NCI-H1092 treated with DMSO at 0.1 percent for 48 hours (cell line): Measurements from ENCODE around the gene PIGV.
"Not testable (repeated sequence)": the region's sequence is repeated elsewhere in the genome, so short reads cannot be mapped to it uniquely, and the experiment has no call there.

Source experiments
- DNase-seq: peaks from one replicate; lab custom pipeline; 2025; lab: John Stamatoyannopoulos, UW

PIGV gene

GRCh38 chr1:26797627-26798026 is 9.9 kb downstream of the PIGV start:
- no peak for DNase-seq

DNA sequence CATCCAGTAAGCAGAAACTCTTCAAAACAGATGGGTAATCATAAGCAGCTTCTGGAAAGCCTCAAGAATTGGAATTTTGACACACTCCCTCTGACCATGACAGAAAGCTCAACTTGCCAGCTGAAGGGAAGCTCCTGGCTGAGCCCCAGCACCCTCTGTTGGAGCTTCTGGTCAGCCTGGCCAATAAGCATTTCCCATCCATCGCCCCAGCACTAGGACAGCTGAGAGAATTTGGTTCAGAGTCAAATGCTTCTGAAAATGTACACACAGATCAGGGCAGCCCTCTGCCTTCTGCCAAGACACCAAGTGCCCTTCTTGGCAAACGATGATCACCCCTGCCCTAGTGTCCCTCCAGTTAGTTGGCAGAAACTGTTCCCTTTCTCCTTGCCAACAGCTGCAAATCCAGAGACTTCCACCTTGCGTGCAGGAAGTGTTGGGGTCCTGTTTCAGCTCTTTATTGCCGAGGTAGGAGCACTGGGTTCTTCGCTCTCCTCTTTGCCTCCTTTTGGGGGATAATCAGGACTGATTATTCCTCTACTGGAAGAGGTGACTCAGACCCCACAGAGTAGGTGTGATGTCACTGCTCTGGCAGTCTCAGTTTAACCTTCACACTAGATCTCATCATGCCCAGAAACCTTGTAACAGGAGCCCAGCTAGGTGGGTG is 11.9 kb downstream of the PIGV start:
- DNase-seq: peak; percentile 65

DNA sequence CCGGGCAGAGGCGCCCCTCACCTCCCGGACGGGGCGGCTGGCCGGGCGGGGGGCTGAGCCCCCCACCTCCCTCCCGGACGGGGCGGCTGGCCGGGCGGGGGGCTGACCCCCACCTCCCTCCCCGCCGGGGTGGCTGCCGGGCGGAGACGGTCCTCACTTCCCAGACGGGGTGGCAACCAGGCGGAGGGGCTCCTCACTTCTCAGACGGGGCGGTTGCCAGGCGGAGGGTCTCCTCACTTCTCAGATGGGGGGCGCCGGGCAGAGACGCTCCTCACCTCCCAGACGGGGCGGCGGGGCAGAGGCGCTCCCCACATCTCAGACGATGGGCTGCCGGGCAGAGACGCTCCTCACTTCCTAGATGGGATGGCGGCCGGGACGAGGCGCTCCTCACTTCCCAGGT is 16.2 kb downstream of the PIGV start:
- not testable (repeated sequence) for DNase-seq

- DNase-seq: peak; percentile 61
Measured at GRCh38 chr1:26810105-26810504, 22.4 kb downstream of the PIGV start.

GRCh38 chr1:26811057-26811456 is 23.3 kb downstream of the PIGV start:
- DNase-seq: no peak

DNA sequence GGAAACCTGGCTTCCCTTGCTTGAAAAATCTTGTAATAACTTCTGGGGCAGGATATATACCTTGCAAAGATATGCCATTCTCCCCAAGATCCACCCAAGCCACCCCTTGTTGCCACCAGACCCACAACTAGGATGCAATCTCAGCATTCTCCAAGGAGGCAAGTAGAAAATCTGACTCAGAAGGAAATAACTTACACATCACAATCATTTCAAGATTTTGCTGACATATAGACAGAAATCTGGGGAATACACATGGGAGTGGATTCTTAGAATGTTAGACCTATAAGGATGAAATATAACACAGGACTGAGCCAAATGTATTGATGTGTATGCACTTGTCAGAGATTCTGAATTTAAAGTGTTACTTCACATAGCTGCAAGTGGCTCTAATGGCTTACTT is 24.0 kb downstream of the PIGV start:
- no peak for DNase-seq

- DNase-seq: no peak
Measured at GRCh38 chr1:26814377-26814776, 26.6 kb downstream of the PIGV start.

DNA sequence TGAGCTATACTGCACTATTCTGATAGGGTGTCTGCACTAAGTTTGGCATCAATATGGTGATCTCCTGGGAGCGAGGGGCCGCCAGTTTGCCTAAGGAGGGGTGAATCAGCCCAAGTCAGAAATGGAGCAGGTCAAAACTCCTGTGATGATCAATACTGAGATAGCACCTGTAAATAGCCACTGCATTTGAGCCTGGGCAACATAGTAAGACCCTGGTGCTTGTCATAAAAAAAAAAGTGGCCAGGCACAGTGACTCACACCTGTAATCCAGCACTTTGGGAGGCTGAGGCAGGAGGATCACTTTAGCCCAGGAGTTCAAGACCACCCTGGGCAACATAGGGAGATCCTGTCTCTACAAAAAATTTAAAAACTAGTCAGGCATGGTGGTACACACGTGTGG is 27.1 kb downstream of the PIGV start:
- DNase-seq: no peak

- DNase-seq: no peak
Measured at GRCh38 chr1:26820784-26821269, 33.1 kb downstream of the PIGV start.

DNA sequence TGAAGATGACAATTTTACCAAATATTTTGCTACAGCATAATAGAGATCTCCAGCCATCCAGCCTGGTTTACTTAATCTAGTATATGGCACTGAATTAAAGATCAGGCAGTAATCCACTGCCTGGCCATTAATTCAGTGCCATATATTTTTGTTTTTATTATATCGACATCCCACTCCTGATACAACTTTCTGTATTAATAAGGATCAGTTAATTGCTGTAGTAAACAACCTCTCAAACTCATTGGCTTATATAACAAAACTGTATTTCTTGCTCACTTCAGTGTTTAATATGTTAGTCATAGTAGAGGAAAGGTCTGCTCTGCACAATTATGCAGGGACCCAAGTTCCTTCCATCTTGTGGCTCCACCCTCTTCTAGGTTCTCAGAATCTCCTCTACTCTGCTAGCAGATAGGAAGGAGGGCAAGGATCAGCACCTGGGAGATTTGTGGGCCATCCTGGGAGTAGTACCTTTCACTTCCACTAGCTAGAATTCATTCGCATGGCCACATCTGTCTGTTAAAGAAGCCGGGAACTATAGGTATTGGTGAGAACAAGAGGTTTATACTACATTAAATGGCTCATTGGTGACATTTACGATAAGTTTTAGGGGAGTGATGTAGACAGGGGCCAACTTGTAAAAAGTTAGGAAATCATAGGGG is 35.1 kb downstream of the PIGV start:
- DNase-seq: no peak

DNA sequence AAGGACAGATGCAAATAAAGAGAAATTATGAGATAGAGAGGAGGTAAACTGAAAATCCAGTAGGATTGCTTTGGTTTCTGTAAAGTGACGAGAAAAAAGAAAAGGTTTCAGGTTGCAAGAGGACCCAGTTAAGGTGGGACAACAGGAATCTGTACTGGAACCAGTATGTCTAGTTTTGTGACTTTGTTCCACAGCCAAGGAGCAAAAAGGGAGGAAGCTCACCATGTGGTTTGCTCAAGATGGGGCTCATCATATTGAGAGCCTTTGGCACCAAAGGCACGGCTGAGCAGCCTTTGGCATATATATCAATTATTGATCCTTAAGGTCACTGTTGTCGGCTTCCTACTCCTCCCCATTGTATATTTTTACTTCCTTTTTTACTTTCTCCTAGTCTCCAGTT is 37.0 kb downstream of the PIGV start:
- DNase-seq: no peak

GRCh38 chr1:26826261-26827105 is 38.7 kb downstream of the PIGV start, which contains the start of gene ZDHHC18:
ZDHHC18 (plus strand) TSS chr1:26826688; CDS start chr1:26826805, 117 bp downstream.
- DNase-seq: peak; percentile 67

- DNase-seq: no peak
Measured at GRCh38 chr1:26827106-26827604, 39.4 kb downstream of the PIGV start.

- DNase-seq: no peak
Measured at GRCh38 chr1:26827663-26828062, 39.9 kb downstream of the PIGV start.

GRCh38 chr1:26828411-26828991 is 40.8 kb downstream of the PIGV start:
- DNase-seq: no peak

GRCh38 chr1:26829184-26829911 is 41.6 kb downstream of the PIGV start:
- no peak for DNase-seq

GRCh38 chr1:26831059-26831458 is 43.3 kb downstream of the PIGV start:
- DNase-seq: no peak

GRCh38 chr1:26831546-26832248 is 43.9 kb downstream of the PIGV start:
- DNase-seq: no peak

- no peak for DNase-seq
Measured at GRCh38 chr1:26832249-26832960, 44.7 kb downstream of the PIGV start.
